NCI-H748 (cell line): ENCODE measurements around the gene TMEM259.

ENCODE experiments used
- DNase-seq: peaks from one replicate; lab custom pipeline; 2025; ENCODE audit not compliant: unreplicated experiment; lab: John Stamatoyannopoulos, UW

Gene TMEM259

DNA sequence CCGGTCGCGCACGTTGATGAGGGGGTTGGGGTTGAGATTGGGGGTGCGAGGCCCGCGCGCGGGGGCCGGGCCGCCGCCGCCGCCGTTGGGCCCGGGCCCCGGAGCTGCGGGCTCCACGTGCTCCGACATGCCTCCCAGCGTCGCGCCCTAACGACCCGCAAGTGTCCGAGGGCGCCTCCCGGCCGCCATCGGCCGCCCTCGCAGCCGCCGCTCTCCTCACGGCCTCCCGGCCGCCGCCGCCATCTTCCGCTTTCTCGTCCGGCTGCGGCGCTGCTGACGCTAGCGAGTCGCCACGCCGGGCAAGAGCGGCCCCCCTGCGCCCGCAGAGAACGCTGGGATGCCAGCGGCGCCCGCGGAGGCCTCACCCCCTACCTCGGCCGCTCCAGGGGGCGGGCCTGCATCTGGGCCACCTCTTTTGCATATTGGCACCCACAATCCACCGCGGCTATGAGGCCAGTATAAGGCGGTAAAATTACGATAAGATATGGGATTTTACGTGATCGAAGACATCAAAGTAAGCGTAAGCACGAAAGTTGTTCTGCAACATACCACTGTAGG is at the start of gene TMEM259:
Gene TMEM259, minus strand, starts transcription at position 256 of the 558 bp plus-strand sequence. Its CDS starts 127 bp downstream, at position 129.
- peak; percentile 94 for DNase-seq

DNA sequence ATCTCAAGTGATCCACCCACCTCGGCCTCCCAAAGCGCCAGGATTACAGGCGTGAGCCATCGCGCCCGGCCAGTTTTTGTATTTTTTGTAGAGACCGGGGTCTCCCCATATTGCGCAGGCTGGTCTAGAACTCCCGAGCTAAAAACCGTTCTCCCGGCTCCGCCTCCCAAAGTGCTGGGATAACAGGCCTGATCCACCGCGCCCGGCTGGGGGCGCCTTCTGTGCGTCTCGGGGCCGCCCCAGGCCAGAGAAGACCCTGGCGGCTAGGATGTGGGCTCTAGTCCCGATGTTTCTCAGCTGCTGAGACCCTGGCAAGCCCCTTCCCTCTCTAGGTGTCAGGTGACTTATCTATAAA is 49.6 kb upstream of the TMEM259 start:
- peak; percentile 18 for DNase-seq

DNA sequence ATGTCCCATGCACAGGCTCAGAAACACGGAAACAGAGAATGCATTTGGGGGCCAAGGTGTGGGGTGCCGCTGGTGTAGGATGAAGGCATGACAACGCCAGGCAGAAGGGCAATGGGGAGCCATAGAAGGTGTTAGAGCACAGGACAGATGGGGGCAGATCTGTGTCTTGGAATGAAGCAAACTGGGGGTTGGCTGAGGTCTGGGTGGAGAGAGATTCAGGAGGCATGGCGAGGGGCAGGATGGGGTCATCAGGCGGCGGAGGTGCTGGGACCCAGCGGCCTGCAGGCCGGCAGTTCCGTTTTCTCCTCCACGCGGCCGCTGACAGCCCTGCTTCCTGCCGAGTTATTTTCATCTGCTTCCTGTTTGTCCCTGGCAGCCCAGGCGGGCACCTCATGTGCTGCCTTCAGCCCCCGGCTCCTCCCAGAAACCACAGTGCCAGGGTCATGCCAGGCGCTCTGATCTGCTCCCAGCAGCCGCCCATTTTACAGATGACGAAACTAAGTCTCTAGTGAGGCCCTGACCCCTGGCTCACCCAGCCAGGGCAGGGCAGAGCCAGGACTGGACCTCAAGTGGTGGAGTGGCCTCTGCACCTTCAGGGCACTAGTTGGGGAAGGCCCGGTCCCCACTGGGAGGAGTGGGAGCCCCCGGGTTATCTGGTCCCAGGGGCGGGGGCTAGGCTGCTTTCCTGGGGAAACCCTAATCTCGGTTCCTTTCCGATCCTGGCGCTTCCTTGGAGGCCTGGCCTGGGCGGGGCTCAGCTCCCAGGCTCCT is 48.3 kb upstream of the TMEM259 start:
- no peak for DNase-seq

DNA sequence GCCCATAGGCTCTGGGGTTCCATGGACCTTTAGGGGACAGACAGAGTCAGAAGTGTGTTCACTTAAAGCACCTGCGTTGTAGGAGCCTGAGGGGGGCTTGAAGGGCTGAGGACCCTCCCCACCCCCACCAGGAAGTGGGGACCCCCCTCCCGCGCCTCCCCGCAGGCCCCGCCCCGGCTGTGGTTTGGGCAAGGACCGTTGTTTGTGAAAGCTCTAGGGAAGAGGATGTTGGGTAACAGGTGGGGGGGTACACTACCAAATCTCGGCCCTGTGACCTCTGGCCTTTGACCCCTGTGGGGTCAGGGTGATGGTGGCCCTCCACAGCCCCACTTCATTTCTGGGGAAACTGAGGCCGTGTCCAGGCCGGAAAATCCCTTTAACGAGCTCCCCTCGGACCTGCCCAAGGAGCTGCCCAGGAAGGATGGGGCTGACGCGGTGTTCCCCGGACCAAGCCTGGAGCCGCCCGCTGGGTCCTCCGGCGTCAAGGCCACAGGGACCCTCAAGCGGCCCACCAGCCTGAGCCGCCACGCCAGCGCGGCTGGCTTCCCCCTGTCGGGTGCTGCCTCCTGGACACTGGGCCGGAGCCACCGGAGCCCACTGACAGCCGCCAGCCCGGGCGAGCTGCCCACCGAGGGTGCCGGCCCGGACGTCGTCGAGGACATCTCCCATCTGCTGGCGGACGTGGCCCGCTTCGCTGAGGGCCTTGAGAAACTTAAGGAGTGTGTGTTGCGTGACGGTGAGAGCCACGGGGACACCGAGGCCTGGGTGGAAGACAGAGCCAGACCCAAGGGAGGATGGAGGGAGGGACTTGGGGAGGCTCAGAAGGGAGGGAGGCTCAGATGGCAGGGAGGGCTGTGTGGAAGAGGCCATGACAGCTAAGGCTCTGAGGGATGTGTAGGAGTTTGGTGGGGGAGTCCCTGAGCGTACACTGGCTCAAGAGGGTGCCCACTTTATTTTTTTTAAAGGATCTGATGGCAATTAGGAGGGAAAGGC is 47.4 kb upstream of the TMEM259 start:
- no peak for DNase-seq

DNA sequence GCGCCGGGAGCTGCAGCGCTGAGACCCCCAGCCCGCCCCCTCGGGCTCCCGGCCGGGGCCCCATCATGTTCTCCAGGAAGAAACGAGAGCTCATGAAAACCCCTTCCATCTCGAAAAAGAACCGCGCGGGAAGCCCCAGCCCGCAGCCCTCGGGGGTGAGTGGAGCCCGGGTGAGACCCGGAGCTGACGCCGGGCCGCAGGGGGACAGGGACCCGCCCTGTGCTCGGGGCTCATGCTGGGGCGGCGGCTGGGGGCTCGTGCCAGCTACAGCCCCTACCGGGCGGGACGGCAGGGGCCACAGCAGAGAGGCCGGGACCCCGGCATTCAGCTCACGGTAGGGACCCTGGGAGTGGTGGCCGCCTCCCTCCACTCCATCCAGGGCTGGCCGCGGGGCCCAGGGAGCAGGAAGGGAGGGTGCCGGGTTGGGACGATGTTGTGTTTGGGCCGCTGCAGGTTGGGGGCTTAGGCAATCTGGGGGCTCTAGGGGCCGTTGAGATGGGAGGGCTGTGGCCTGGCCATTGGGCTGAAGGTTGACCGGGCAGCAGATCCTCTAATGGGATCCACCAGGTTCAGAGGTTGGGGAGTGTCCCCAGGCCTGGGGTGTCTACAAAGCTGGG is 46.5 kb upstream of the TMEM259 start:
- no peak for DNase-seq

DNA sequence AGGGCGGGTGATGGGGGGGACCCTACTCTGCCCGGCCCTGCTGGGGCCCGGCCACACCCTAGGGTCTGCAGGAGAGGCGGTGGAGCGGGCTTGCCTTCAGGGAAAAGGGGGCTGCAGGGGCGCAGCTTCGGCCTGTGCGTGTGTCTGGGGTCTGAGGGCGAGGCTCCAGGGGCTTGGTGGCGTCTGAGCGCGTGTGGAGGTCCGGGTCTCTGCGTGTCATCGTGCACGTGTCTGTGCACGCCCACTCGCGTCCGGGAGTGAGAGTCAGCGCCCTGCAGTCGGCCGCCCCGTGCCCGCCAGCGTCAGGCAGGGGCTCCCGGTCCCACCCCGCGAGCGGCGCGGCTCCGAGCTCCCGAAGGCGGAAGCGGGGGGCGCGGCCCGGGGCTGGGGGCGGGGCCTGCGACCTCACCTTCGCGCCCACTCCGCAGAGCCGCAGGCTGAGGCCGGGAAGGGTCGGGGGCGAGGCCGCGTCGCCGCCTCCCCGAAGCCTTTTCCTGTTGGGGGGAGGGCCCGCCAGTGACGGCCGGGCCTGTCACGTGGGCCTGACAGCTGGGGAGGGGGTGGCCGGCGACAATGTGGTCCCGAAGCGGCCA is 45.9 kb upstream of the TMEM259 start, which contains the start of gene ARHGAP45:
Gene ARHGAP45, plus strand, starts transcription at position 420 of the 593 bp plus-strand sequence. CDS start 239 bp downstream, outside the sequence.
- DNase-seq: peak; percentile 49

DNA sequence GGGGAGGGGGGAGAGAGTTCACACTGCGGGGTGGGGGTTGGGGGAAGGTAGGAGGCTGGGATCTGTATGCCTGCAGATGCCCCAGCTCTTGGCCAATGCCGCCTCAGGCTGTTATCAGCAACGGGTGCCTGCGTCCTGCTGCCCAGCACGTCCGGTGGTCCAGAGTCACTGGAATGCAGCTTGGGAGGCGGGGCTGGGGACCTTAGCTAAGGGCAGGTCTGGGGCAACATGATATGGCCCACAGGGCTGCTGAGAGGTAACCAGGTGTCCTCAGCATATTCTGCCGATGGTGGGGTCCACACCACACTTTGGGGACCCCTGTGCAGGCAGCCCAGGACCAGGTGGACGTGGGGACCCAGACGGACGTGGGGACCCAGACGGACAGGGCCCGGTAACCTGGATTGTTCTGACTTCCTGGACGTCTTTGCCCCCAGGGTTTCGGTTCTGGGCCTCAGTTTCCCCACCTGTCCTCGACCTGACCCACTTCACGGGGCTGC is 45.4 kb upstream of the TMEM259 start:
- no peak for DNase-seq

DNA sequence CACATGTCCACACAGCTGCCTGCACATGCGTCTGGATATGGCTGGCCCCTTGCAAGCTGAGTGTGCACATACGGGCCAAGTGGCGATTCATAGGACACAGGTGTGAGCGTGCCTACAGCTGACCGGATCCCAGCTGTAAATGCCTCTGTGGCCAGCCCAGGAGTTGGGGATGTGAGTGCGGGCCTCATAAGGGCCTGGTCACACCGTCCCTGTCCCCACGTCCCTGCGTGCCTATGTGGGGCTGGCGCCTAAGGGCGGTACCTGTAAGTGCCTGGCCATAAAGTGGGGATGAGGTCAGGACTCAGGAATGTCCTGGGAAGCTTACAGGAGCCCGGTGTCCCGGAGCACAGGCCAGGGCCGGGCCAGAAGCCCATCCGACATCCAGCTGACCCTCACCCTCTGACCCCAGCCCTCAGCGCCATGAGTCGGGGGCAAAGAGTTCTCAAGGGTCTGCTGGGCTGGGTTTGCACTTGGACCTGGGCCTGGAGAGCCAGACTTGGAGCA is 44.7 kb upstream of the TMEM259 start:
- DNase-seq: no peak

DNA sequence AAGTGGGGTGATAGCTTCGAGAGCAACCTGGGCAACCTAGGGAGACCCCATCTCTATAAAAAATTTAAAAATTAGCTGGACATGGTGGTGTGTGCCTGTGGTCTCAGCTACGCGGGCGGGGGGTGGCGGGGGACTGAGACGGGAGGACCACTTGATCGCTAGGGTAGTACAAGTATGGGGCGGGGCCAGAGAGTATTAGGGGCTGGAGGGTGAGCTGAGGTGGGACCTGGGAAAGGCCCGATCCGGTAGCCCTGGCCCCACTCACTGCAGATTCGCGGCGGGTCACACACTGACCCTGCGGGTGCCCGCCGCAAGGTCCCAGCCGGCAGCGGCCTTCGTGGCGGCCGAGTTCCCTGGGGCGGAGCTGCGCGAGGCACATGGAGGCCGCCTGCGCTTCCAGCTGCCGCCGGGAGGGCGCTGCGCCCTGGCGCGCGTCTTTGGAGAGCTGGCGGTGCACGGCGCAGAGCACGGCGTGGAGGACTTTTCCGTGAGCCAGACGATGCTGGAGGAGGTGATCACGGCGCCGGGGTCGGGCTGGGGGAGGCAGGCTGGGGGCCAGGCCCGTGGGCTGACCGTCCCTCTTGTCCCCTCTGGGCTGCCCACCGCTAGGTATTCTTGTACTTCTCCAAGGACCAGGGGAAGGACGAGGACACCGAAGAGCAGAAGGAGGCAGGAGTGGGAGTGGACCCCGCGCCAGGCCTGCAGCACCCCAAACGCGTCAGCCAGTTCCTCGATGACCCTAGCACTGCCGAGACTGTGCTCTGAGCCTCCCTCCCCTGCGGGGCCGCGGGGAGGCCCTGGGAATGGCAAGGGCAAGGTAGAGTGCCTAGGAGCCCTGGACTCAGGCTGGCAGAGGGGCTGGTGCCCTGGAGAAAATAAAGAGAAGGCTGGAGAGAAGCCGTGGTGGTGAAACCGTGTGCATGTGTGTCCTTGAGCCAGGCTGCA is 44.0 kb upstream of the TMEM259 start:
- peak; percentile 73 for DNase-seq

DNA sequence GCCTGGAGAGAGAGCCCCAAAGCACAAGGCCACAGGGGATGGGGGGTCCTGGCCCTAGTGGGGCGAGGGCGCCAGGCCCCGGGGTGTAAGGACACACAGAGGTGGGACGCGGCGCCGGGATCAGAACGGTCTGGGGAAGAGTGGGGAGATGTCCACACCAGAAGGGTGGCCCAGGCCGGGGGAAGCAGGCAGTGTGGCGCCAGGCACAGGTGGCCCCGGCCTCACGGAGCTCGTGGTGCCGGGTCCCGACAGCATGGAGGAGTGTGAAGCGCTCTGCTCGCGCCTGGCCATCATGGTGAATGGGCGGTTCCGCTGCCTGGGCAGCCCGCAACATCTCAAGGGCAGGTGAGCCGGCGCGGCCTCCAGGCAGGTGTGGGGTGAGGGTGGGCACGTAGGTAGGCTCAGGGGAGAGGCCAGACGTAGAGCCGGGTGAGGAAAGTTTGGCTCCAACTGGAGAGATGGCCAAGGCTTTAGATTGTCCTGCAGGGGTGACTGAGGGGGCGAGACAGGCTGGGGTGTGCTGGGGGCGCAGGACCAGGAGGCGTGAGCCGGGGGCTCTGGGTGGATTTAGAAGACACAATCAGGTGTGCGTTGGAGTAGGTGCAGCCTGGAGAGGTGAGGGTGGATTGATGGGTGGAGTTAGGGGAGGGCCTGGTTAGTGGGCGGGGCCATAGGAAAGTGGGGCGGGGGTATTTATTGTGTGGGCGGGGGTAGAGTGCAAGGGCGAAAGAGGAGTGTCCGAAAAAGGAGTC is 43.2 kb upstream of the TMEM259 start:
- DNase-seq: peak; percentile 49

DNA sequence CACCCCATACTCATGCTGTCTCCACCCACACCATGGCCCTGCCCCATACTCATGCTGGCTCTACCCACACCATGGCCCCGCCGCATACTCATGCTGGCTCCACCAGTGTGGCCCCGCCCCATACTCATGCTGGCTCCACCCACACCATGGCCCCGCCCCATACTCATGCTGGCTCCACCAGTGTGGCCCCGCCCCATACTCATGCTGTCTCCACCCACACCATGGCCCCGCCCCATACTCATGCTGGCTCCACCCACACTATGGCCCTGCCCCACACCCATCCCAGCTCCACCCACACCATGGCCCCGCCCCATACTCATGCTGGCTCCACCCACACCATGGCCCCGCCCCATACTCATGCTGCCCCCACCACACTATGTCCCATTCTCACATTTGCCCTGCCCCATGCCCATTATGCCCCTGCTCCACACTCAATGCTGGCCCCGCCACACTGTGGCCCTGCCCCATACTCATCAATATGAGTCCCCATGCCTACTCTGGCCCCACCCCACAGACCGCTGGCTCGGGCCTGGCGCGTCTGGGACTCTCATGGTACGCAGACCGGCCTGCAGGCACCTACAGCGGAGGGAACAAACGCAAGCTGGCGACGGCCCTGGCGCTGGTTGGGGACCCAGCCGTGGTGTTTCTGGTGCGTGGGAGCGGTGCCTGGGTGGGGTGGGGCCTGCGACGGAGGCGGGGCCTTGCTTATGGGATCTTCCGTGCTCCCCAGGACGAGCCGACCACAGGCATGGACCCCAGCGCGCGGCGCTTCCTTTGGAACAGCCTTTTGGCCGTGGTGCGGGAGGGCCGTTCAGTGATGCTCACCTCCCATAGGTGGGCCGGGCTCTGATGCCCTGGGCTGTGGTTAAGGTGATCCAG is 42.3 kb upstream of the TMEM259 start:
- no peak for DNase-seq

DNA sequence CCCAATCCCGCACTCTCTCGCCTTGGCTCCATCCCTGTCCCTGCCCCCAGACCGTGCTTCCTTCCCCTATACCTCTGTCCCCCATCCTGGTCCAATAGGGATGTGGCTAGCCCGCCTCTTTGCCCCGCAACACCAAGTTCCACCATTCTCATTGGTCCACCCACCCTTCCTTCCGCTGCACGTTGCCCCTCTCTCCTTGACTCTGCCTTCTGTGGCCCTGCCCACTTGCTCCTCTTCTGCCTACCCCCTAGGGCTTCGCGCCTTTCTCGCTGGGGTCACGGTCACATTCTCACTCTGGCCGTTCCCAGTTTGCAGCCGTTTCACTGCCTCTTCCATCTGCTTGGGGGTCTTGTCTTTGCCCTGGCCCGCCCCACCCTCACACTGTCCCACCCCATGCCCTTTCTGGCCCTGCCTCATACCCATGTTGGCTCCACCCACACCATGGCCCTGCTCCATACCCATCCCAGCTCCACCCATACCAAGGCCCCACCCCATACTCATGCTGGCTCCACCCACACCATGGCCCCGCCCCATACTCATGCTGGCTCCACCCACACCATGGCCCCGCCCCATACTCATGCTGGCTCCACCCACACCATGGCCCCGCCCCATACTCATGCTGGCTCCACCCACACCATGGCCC is 41.6 kb upstream of the TMEM259 start:
- no peak for DNase-seq

DNA sequence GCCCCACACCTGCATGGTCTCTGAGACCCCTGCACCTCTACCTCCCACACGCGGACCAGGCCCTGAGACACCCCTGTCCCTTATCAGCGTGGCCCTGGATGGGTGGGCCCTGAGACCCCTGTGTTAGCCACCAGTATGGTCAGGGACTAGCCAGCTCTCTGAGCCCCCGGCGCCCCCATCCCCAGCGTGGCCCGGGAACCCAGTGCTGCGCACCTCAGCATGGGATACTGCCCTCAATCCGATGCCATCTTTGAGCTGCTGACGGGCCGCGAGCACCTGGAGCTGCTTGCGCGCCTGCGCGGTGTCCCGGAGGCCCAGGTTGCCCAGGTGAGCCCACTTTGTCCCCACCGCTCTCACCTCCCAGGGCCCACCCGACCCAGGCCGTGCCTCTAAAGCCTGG is 41.1 kb upstream of the TMEM259 start:
- DNase-seq: no peak

DNA sequence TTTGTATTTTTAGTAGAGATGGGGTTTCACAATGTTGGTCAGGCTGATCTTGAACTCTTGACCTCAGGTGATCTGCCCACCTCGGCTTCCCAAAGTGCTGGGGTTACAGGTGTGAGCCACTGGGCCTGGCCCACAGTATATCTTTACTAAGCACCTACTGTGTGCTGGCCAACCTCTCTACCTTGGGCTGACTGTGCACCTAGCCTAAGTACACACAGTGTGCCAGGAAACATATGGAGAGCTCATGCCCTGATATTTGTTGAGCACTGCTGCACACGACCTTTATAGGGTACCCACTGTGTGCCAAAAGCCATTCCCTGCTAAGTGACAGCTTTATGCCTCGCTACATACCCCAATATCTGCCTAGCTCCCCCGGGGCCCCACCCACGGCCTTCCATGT is 39.8 kb upstream of the TMEM259 start:
- no peak for DNase-seq

DNA sequence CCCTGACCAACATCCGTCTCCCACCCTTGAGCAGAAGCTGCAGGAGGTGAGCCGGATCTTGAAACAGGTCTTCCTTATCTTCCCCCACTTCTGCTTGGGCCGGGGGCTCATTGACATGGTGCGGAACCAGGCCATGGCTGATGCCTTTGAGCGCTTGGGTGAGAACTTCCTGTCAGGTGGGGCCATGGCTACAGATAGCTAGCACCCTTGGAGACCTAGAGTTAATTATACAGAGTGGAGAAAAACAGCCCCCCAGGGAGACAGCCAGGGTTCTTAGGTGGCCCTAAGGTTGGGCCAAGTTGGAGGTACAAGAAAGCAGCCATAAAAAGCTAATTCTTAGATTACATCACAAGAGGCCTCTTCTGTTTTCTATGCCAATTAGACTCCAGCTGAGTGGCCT is 37.2 kb upstream of the TMEM259 start:
- DNase-seq: no peak

DNA sequence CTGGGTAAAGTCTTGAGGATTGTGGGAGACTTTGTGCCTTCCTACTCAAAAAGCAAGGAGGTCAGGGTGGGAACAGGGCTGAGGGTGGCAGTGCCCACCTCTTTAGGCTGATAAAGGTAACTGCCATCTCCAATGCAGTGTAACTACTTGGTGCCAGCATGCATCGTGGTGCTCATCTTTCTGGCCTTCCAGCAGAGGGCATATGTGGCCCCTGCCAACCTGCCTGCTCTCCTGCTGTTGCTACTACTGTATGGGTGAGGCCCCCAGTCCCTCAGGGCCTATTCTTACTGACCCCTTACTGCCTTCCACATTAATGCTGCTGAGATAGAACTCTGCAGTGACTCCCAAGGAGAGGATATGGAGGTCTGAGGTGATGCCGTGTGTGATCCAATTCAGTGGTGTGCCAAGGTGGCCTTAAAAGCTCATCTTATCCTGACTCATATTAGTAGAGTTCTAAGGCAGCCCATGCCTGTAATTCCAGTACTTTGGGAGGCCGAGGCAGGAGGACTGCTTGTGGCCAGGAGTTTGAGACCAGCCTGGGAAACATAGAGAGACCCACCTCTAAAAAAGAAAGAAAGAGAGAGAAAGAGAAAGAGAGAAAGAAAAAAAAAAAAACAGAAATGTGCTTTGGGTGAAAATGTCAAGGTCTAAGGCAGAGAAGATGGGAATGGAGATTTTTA is 36.4 kb upstream of the TMEM259 start:
- DNase-seq: no peak
